ENCODE data around the gene APOA4.

DNA sequence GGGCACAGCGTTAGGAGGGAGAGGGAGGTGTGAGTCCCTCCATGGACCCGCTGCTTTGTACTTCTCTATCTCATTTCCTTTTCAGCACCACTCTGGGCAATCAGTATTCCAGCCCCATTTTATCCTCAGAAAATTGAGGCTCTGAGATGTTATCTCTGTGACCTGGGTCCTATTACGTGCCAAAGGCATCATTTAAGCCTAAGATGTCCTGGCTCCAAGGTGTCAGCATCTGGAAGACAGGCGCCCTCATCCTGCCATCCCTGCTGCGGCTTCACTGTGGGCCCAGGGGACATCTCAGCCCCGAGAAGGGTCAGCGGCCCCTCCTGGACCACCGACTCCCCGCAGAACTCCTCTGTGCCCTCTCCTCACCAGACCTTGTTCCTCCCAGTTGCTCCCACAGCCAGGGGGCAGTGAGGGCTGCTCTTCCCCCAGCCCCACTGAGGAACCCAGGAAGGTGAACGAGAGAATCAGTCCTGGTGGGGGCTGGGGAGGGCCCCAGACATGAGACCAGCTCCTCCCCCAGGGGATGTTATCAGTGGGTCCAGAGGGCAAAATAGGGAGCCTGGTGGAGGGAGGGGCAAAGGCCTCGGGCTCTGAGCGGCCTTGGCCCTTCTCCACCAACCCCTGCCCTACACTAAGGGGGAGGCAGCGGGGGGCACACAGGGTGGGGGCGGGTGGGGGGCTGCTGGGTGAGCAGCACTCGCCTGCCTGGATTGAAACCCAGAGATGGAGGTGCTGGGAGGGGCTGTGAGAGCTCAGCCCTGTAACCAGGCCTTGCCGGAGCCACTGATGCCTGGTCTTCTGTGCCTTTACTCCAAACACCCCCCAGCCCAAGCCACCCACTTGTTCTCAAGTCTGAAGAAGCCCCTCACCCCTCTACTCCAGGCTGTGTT lies 5.8 kb upstream of the APOA4 start:
- no peak for TF ChIP-seq POLR2AphosphoS5 (IDR thresholded peaks at IDR 0.05)
- no peak for TF ChIP-seq TAF1 (IDR thresholded peaks at IDR 0.05; ENCODE audit: low read depth)
- TF ChIP-seq, protein P1, sequence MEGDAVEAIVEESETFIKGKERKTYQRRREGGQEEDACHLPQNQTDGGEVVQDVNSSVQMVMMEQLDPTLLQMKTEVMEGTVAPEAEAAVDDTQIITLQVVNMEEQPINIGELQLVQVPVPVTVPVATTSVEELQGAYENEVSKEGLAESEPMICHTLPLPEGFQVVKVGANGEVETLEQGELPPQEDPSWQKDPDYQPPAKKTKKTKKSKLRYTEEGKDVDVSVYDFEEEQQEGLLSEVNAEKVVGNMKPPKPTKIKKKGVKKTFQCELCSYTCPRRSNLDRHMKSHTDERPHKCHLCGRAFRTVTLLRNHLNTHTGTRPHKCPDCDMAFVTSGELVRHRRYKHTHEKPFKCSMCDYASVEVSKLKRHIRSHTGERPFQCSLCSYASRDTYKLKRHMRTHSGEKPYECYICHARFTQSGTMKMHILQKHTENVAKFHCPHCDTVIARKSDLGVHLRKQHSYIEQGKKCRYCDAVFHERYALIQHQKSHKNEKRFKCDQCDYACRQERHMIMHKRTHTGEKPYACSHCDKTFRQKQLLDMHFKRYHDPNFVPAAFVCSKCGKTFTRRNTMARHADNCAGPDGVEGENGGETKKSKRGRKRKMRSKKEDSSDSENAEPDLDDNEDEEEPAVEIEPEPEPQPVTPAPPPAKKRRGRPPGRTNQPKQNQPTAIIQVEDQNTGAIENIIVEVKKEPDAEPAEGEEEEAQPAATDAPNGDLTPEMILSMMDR (IDR thresholded peaks at IDR 0.05; ENCODE audit: poor library complexity, severe bottlenecking): no peak
- TF ChIP-seq EP300 (conservative IDR thresholded peaks at IDR 0.05; ENCODE audit: poor library complexity, severe bottlenecking): no peak
- TF ChIP-seq EZH2 (IDR thresholded peaks at IDR 0.05; ENCODE audit: borderline replicate concordance, insufficient read depth, low read length, poor library complexity, severe bottlenecking): no peak
- TF ChIP-seq, protein P2, sequence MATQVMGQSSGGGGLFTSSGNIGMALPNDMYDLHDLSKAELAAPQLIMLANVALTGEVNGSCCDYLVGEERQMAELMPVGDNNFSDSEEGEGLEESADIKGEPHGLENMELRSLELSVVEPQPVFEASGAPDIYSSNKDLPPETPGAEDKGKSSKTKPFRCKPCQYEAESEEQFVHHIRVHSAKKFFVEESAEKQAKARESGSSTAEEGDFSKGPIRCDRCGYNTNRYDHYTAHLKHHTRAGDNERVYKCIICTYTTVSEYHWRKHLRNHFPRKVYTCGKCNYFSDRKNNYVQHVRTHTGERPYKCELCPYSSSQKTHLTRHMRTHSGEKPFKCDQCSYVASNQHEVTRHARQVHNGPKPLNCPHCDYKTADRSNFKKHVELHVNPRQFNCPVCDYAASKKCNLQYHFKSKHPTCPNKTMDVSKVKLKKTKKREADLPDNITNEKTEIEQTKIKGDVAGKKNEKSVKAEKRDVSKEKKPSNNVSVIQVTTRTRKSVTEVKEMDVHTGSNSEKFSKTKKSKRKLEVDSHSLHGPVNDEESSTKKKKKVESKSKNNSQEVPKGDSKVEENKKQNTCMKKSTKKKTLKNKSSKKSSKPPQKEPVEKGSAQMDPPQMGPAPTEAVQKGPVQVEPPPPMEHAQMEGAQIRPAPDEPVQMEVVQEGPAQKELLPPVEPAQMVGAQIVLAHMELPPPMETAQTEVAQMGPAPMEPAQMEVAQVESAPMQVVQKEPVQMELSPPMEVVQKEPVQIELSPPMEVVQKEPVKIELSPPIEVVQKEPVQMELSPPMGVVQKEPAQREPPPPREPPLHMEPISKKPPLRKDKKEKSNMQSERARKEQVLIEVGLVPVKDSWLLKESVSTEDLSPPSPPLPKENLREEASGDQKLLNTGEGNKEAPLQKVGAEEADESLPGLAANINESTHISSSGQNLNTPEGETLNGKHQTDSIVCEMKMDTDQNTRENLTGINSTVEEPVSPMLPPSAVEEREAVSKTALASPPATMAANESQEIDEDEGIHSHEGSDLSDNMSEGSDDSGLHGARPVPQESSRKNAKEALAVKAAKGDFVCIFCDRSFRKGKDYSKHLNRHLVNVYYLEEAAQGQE (IDR thresholded peaks at IDR 0.05; ENCODE audit: borderline replicate concordance): no peak
- TF ChIP-seq SMC3 (conservative IDR thresholded peaks at IDR 0.05; ENCODE audit: poor library complexity): no peak
- no peak for TF ChIP-seq MXI1 (conservative IDR thresholded peaks at IDR 0.05; ENCODE audit: poor library complexity, severe bottlenecking)
